ENCODE measurements around the gene CCNB1IP1. TPM values are rescaled to one million over a fixed set of nuclear protein-coding genes. Genes with fewer than 3 reads are reported as not detected.

The CCNB1IP1 gene
- total and polyA plus RNA-seq, 2 of the 8 experiments (the other 6 are each of a cell fraction or from before 2014, with no cell fraction given), result 173 to 277 TPM

DNA sequence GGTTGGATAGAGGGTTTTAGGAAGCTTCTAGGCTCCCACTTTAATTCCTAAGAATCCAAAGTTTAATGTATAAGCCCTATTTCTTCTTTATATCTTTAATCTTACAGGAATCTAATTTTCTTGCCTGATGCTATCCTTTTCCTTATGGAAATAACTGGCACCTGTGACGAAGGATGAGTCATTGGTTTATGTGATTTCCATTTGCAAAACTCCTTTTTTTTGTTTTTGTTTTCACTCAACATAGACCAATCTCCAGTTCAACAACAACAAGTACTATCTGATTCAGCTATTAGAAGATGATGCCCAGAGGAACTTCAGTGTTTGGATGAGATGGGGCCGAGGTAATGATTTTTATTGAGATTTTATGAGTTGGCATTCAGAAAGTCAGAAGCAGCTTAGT is 17.2 kb upstream of the CCNB1IP1 start:
- Histone ChIP-seq H2BK5ac (ENCODE audit: low read depth, low read length) (no peak overlapping the region), H3K4me3 (ENCODE audit: extremely low read depth in 1 of 4, insufficient read depth in 2 of 4, low read depth in 3 of 4, low read length in 4 of 4) (no peak overlapping the region), H3K14ac (ENCODE audit: insufficient read length) (no peak overlapping the region), H3K23ac (ENCODE audit: insufficient read length) (no peak overlapping the region), H3K9ac (replicated peaks in 1 of 4; ENCODE audit: extremely low read depth in 1 of 4, low read depth in 3 of 4, low read length in 3 of 4) (no peak overlapping the region), H3K4me2 (ENCODE audit: insufficient read depth in 1 of 2, low read depth in 2 of 2, low read length in 2 of 2) (no peak overlapping the region), H3K56ac (replicated peaks; ENCODE audit: insufficient read length, low read depth, low read length) (no peak overlapping the region), H3K27me3 (replicated peaks in 1 of 4; ENCODE audit: control insufficient read depth in 3 of 4, extremely low read depth in 1 of 4, insufficient read depth in 3 of 4, low read length in 3 of 4) (no peaks in the 10 kb centered on the region), H4K8ac (ENCODE audit: extremely low read depth, insufficient read depth, low read length) (no peak overlapping the region), H3K36me3 (ENCODE audit: control insufficient read depth in 2 of 4, insufficient read depth in 4 of 4, low read length in 3 of 4) (peaks cover 20 to 86% (median 54%) of the 10 kb centered on the region in 4 experiments), H2BK20ac (ENCODE audit: low read length) (no peak overlapping the region), H4K5ac (ENCODE audit: insufficient read length, low read depth, low read length) (no peak overlapping the region), H3K79me1 (ENCODE audit: low read depth, low read length) (no peaks in the 10 kb centered on the region), H2BK120ac (replicated peaks; ENCODE audit: low read depth, low read length) (no peak overlapping the region), H3K4me1 (replicated peaks in 1 of 4; ENCODE audit: control insufficient read depth in 3 of 4, insufficient read depth in 4 of 4, low read length in 3 of 4) (no peaks in the 10 kb centered on the region), H4K20me1 (replicated peaks in 1 of 2; ENCODE audit: control insufficient read depth in 1 of 2, insufficient read depth in 2 of 2, low read length in 2 of 2) (no peaks in the 10 kb centered on the region), H3K9me3 (ENCODE audit: insufficient read depth in 2 of 2, low read depth in 1 of 2, low read length in 1 of 2) (no peaks in the 10 kb centered on the region; a peak in 1 of 4 replicates), H2AK5ac (ENCODE audit: low read depth, low read length) (no peak overlapping the region), H2BK15ac (ENCODE audit: low read length) (no peak overlapping the region), H3K4ac (replicated peaks; ENCODE audit: insufficient read length, low read depth, low read length) (no peak overlapping the region), H2BK12ac (ENCODE audit: low read depth, low read length) (no peak overlapping the region), H3K23me2 (ENCODE audit: low read depth, low read length) (no peaks in the 10 kb centered on the region), H2AFZ (ENCODE audit: low read length) (no peak overlapping the region), H3K27ac (ENCODE audit: low read depth, low read length) (no peak overlapping the region), H3K79me2 (ENCODE audit: control insufficient read depth in 1 of 2, insufficient read depth in 2 of 2, low read length in 2 of 2) (peaks cover 0 to 1% of the 10 kb centered on the region in 2 experiments; a peak in 1 of 4 replicates), H3K18ac (ENCODE audit: extremely low read depth, low read length) (no peak overlapping the region), H4K91ac (replicated peaks; ENCODE audit: insufficient read length, low read length) (no peak overlapping the region)
- FAIRE-seq, result no peak
- TF ChIP-seq KDM4A (IDR thresholded peaks at IDR 0.05; ENCODE audit: low read depth, low read length, severe bottlenecking) (no peak), BACH1 (IDR thresholded peaks at IDR 0.05; ENCODE audit: low read length) (no peak), SIN3A (conservative IDR thresholded peaks at IDR 0.05 in 1 of 2, IDR thresholded peaks at IDR 0.05 in 1 of 2; ENCODE audit: low read depth in 1 of 2, low read length in 2 of 2) (no peak), CHD1 (IDR thresholded peaks at IDR 0.05; ENCODE audit: low read depth, low read length) (no peak), RNF2 (IDR thresholded peaks at IDR 0.05; ENCODE audit: borderline replicate concordance, low read depth, low read length, missing control alignments, poor library complexity, severe bottlenecking) (no peak), TBP (IDR thresholded peaks at IDR 0.05; ENCODE audit: low read depth, low read length) (no peak), BRCA1 (IDR thresholded peaks at IDR 0.05; ENCODE audit: low read depth, low read length) (no peak), SAP30 (IDR thresholded peaks at IDR 0.05; ENCODE audit: insufficient read depth, insufficient replicate concordance, low read length) (no peak), JUN (IDR thresholded peaks at IDR 0.05; ENCODE audit: low read depth, low read length) (no peak)
- TF ChIP-seq, protein P1, sequence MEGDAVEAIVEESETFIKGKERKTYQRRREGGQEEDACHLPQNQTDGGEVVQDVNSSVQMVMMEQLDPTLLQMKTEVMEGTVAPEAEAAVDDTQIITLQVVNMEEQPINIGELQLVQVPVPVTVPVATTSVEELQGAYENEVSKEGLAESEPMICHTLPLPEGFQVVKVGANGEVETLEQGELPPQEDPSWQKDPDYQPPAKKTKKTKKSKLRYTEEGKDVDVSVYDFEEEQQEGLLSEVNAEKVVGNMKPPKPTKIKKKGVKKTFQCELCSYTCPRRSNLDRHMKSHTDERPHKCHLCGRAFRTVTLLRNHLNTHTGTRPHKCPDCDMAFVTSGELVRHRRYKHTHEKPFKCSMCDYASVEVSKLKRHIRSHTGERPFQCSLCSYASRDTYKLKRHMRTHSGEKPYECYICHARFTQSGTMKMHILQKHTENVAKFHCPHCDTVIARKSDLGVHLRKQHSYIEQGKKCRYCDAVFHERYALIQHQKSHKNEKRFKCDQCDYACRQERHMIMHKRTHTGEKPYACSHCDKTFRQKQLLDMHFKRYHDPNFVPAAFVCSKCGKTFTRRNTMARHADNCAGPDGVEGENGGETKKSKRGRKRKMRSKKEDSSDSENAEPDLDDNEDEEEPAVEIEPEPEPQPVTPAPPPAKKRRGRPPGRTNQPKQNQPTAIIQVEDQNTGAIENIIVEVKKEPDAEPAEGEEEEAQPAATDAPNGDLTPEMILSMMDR (IDR thresholded peaks at IDR 0.05; ENCODE audit: control extremely low read depth in 1 of 3, insufficient read depth in 1 of 3, low read depth in 1 of 3, low read length in 3 of 3), result no peak
- no peak for DNase-seq (ENCODE audit: low read depth in 1 of 2, low spot score in 2 of 2)
- ChIA-PET POLR2A (ENCODE audit: partially characterized antibody) (interaction anchor here (0.9 to 1.5 kb wide), 5 partner anchors 21 to 111 kb away, joined by 3 to 4 read pairs (median 3); partner anchors contain the start of gene PIP4P1), CTCF (ENCODE audit: partially characterized antibody) (interaction anchor here (1.0 to 2.1 kb wide), 4 partner anchors 10 to 125 kb away, joined by 3 to 13 read pairs (median 6); no protein-coding TSS in a partner anchor)
- WGBS, 2 experiments (ENCODE audit: extremely low coverage in 1 of 2, insufficient coverage in 1 of 2, insufficient read length in 1 of 2, insufficient replicate concordance in 2 of 2, low coverage in 1 of 2, low lambda C conversion rate in 2 of 2, missing lambda C conversion rate in 1 of 2), result 100% methylated on average over 2 of the region's 2 CpGs; no CpG with 5 or more reads in 1 of the 2 experiments
